Mucosa of stomach (tissue), 1 donor: Measurements from ENCODE around the gene SC5D.

Experiments
- H3K27me3 ChIP-seq: one replicate; pipeline ENCODE4 v1.7.0; 2013; ENCODE audit warnings: mild to moderate bottlenecking, low read length; ENCODE audit not compliant: control insufficient read depth, insufficient read depth
- H3K36me3 ChIP-seq: one replicate; pipeline ENCODE4 v1.7.0; 2013; ENCODE audit warnings: low read length; ENCODE audit not compliant: control insufficient read depth, insufficient read depth
- H3K4me1 ChIP-seq: one replicate; pipeline ENCODE4 v1.7.0; 2013; ENCODE audit warnings: mild to moderate bottlenecking, low read length; ENCODE audit not compliant: control insufficient read depth, insufficient read depth
- H3K4me3 ChIP-seq: one replicate; pipeline ENCODE4 v1.7.0; 2013; ENCODE audit warnings: low read length
- H3K9ac ChIP-seq: one replicate; pipeline ENCODE4 v1.7.0; 2013; ENCODE audit warnings: mild to moderate bottlenecking, low read length, moderate library complexity
- H3K9me3 ChIP-seq: one replicate; pipeline ENCODE4 v1.7.0; 2013; ENCODE audit warnings: mild to moderate bottlenecking, low read length, moderate library complexity; ENCODE audit not compliant: control insufficient read depth
- donor health status: Pancreatic carcinoma.

The SC5D gene, protein sequence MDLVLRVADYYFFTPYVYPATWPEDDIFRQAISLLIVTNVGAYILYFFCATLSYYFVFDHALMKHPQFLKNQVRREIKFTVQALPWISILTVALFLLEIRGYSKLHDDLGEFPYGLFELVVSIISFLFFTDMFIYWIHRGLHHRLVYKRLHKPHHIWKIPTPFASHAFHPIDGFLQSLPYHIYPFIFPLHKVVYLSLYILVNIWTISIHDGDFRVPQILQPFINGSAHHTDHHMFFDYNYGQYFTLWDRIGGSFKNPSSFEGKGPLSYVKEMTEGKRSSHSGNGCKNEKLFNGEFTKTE

DNA sequence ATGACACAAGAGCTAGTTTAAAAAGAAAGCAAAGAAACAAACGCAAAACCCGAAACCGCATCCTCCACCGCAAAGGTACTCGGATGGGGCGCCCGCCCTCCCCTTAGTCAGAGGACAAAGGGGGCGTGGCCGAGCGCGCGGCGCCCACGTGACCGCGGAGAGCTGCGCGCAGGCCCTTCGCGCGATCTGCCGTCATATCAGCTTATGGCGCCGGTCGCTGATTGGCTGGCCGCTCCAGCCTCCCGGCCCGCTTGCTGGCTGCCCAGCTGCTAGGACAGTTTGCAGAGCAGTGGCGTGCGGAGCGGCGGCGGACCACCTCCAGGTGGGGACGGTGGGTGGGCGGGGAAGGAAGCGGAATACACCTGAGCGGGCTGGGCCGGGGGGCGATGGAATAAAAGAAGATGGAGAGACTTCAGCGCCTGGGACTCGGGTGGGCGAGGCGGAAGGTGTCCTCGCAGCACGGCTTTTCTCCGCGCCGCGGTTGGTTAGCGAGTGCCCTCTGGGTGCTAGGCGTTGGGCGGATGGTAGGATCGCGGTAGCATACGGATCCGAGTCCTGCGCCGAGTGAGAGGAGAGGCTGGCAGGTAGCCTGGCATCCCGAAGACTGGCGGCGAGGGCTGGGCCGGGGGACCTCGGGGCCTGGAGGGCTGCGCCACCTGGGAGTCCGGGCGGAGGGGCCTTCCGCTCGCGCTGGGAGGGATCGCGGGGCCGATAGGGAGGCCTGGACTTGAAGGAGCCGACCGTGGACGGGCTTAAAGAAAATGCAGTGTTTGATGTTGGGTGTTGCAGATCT lies at the start of gene SC5D:
SC5D (plus strand) TSS at position 277 of the 793 bp plus-strand sequence. CDS start 10,605 bp downstream, outside the sequence.
- H3K4me1 ChIP-seq = peaks cover 5% of the 10 kb centered on the region
- H3K9me3 ChIP-seq = no peaks in the 10 kb centered on the region
- H3K27me3 ChIP-seq = no peaks in the 10 kb centered on the region
- H3K4me3 ChIP-seq = peak within 1 kb of the TSS; percentile 65
- no peaks in the 10 kb centered on the region for H3K36me3 ChIP-seq
- peak within 1 kb of the TSS; percentile 87 for H3K9ac ChIP-seq

DNA sequence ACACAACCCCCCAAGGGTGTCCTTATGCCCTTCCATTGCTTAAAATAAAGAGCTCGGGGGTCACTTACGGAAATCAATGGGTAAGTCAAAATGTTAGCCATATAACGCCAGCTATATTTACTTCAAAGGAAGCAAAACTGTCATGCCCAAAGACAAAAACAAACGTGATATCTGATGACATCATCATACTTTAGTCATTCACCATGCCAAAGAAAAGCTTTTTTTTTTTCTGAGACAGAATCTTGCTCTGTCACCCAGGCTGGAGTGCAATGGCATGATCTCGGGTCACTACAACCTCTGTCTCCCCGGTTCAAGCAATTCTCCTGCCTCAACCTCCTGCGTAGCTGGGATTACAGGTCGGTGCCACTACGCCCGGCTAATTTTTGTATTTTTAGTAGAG lies 47.7 kb upstream of the SC5D start:
- H3K9ac ChIP-seq = no peak overlapping the region
- H3K27me3 ChIP-seq = peaks cover 4% of the 10 kb centered on the region
- H3K36me3 ChIP-seq = no peaks in the 10 kb centered on the region
- no peak overlapping the region for H3K4me3 ChIP-seq
- no peaks in the 10 kb centered on the region for H3K4me1 ChIP-seq
- H3K9me3 ChIP-seq = no peaks in the 10 kb centered on the region

DNA sequence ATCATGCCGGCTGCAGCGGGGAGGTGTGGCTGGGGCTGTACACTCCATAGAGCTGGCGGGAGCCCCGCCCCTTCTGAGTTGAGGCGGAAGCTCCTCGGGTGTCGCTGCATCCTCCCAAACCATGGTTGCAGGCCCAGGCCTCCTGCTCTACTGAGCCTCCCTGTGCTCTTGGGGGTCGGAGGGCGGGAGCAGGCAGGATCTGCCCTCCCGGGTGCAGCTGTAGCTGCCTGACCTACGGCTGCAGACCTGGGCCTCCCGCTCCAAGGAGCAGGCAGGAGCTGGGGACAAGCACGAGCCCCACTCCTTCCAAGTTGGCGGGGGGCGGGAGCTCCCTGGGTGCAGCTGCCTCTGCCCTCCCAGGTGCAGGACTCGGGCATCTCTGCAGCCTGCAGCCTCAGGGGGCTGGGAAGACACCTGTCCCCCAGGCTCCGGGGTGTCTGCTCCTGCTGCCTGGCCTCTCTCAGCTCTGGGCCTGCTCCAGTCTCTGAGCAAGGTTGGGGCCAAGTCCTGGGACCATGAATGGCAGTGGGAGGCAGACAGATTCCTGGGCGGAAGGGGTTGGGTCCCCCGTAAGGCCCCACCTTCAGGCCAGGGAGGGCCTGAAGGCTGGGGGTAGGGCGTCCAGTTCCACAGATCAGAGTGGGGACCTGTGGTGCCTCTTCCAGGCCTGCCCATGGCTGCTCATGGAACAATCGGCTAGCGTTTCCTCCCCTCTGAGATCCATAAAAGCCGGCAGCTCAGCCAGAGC lies 46.4 kb upstream of the SC5D start:
- no peaks in the 10 kb centered on the region for H3K27me3 ChIP-seq

DNA sequence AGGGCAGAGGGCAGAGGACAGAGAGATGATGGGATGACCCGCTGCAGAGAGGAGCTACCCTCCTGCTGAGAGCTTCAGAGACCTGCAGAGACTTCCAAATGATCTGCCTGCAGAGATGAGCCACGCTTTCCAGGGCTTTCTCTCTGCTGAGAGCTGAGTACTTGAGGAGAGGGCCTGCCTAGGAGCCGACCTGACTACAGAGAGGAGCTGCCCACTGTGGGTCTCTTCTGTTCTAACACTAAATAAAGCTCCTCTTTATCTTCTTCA lies 45.9 kb upstream of the SC5D start:
- Histone ChIP-seq H3K9me3 (no peaks in the 10 kb centered on the region), H3K4me3 (no peak overlapping the region), H3K4me1 (no peaks in the 10 kb centered on the region), H3K9ac (no peak overlapping the region), H3K27me3 (no peaks in the 10 kb centered on the region), H3K36me3 (no peaks in the 10 kb centered on the region)

More for the DNA sequence above, 46.4 kb upstream of the SC5D start:
- Histone ChIP-seq H3K4me1 (no peaks in the 10 kb centered on the region), H3K4me3 (no peak overlapping the region), H3K9ac (no peak overlapping the region), H3K36me3 (no peaks in the 10 kb centered on the region), H3K9me3 (no peaks in the 10 kb centered on the region)

DNA sequence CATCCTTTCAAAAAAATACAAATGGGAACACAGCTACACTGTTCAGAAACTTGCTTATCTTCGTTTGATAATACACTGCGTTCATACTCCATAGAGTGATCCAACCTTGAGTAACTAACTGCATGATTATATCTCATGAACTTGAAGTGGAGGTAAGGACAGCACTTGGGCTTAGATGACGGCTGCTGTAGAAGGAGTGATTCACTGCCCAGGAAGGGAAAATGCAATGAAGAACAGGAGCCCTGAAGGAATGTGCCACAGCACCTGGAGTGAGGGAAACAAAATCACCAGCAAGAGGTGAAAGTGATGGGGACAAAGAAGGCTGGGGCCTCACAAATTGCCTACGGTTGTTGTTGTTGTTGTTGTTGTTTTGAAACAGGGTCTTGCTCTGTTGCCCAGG lies 44.1 kb upstream of the SC5D start:
- no peak overlapping the region for H3K4me3 ChIP-seq
- no peaks in the 10 kb centered on the region for H3K36me3 ChIP-seq
- H3K27me3 ChIP-seq = no peaks in the 10 kb centered on the region
- no peaks in the 10 kb centered on the region for H3K4me1 ChIP-seq
- no peaks in the 10 kb centered on the region for H3K9me3 ChIP-seq
- no peak overlapping the region for H3K9ac ChIP-seq

DNA sequence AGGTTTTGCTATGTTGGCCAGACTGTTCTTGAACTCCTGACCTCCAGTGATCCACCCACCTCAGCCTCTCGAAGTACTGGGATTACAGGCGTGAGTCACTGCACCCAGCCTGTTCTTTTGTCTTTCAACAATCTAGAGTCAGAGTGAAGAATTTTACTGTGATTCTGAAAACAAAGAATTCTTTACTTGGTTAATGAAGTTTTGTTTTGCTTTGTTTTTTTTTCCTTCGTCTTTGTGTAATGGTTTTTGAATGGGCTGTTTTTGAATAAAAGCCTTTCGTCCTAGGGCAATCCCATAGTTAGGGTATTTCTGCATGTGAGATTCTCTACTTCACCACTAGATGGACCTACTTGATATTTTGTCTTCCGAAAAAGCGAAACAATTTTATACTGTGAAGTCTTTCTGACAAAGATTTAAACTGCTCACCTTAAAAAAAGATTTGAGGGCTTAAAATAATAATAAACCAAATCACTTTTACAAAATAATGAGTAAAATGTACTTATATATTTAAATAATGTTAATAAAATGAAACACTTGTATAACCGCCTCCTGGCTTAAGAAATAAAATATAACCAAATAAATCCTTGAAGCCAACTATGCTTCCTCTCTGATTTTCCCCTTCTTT lies 43.4 kb upstream of the SC5D start:
- no peak overlapping the region for H3K9ac ChIP-seq
- no peaks in the 10 kb centered on the region for H3K9me3 ChIP-seq
- H3K36me3 ChIP-seq = no peaks in the 10 kb centered on the region
- H3K4me1 ChIP-seq = no peaks in the 10 kb centered on the region
- H3K4me3 ChIP-seq = no peak overlapping the region
- no peaks in the 10 kb centered on the region for H3K27me3 ChIP-seq

DNA sequence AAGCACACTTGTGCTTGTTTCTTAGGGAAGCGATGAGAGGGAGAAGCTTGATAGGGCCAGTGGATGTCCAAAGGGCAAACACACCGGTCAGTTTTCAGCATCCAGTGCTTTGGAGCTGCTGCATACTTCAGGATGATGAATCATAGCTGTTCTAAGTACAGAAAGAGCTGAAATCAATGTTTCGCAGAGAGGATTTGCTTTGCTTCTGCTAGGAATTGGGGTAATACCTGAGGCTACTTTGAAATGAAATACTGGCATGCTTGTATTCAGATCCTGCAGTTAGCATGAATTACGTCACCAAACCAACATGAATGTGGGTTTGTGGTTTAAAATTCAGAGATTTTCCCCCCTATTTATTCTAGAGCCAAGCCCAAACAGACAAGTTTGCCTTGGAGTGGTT lies 41.7 kb upstream of the SC5D start:
- Histone ChIP-seq H3K36me3 (no peaks in the 10 kb centered on the region), H3K9me3 (no peaks in the 10 kb centered on the region), H3K4me3 (no peak overlapping the region), H3K27me3 (no peaks in the 10 kb centered on the region), H3K4me1 (no peaks in the 10 kb centered on the region), H3K9ac (no peak overlapping the region)

DNA sequence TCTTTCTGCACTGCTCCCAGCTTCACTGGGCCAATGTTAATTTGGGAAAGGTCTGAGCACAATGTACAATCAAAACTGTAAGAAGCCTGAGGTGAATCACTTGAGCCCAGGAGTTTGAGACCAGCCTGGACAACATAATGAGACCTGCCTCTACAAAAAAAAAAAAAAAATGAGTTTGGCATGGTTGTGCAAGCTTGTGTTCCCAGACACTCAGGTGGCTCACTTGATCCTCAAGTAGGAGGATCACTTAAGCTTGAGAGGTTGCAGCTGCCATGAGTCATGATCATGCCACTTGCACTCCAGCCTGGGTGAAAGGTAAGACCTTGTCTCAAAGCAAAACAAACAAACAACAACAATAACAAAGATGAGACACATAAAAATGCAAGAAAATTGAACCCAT lies 38.6 kb upstream of the SC5D start:
- Histone ChIP-seq H3K9me3 (no peaks in the 10 kb centered on the region), H3K9ac (no peak overlapping the region), H3K4me1 (no peaks in the 10 kb centered on the region), H3K27me3 (no peaks in the 10 kb centered on the region), H3K36me3 (no peaks in the 10 kb centered on the region), H3K4me3 (no peak overlapping the region)

DNA sequence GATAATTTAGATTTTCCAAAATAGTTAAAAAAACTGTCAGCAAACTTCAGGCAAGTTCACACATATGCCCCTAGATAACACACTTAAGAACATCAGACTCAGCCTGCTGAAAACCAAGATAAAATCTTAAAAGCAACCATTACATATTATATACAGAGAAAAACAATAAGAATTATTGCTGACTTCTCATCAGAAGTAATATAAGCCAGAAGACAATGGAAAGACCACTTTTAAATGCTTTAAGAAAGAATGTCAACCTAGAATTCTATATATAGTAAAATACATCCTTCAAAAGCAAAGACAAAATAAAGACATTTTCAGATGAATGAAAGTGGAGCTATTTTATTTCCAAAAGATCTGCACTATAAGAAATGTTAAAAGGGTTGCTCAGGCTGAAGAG lies 37.8 kb upstream of the SC5D start:
- Histone ChIP-seq H3K9me3 (no peaks in the 10 kb centered on the region), H3K9ac (no peak overlapping the region), H3K4me1 (no peaks in the 10 kb centered on the region), H3K4me3 (no peak overlapping the region), H3K36me3 (no peaks in the 10 kb centered on the region), H3K27me3 (no peaks in the 10 kb centered on the region)

DNA sequence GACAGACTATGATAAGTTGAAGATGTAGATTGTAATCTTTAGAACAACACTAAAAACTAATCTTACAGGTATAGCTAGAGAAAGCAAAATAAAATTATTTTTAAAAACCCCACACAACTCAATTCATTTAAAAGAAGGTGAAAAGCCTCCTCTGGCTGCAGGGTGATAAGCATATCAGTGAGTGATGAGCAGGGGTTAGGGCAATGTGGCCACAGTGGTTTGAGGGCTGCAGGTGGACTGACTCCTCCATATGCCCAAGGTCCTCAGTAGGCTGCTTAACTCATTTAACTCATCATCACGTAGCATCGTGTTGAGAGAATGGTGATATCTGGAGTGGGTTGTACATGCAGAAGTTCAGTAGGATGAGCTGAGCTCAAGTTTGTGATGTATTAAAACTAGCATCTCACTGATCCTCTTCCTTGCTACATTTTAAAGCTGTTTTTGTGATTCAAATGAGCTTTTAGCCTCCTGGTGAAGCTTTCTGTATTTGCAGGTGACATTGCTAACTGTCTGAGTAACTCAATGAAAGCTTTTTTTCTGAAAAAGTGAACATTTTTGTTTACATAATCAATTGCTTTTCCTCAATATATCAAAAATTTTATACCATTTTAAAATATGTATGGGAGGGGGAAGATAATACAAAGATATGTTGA lies 37.0 kb upstream of the SC5D start:
- H3K9ac ChIP-seq = no peak overlapping the region
- H3K36me3 ChIP-seq = no peaks in the 10 kb centered on the region
- H3K4me3 ChIP-seq = no peak overlapping the region
- H3K9me3 ChIP-seq = no peaks in the 10 kb centered on the region
- no peaks in the 10 kb centered on the region for H3K27me3 ChIP-seq
- no peaks in the 10 kb centered on the region for H3K4me1 ChIP-seq

DNA sequence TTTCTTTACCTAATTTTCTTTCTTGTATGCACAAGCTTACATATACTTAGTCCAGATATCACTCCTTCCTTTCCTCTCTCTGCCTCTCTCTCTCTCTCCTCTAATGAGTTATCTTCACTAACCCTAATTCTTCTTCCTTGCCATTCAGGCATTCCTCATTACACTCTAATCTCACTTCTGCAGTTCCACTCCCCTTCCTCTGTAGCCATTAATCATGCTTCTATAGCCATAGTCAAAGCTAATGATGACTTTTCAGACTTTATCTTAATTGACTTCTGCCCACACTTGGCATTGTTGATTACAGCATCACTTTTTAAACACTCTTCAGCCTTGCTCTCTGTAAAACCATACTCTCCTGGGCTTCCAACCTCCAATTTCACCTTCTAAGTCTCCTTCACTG lies 35.3 kb upstream of the SC5D start:
- H3K27me3 ChIP-seq = no peaks in the 10 kb centered on the region
- no peaks in the 10 kb centered on the region for H3K4me1 ChIP-seq
- no peaks in the 10 kb centered on the region for H3K9me3 ChIP-seq
- no peak overlapping the region for H3K9ac ChIP-seq
- no peaks in the 10 kb centered on the region for H3K36me3 ChIP-seq
- no peak overlapping the region for H3K4me3 ChIP-seq
